ENCODE measurements around the gene ERBIN. TPM values are rescaled to one million over a fixed set of nuclear protein-coding genes. Genes with fewer than 3 reads are reported as not detected.

Gene ERBIN
- 43.3 and 47.2 TPM in 2 replicates for total RNA-seq

GRCh38 chr5:65926276-65926783 is at the start of gene ERBIN:
ERBIN (plus strand) TSS chr5:65926575; CDS start chr5:65992719, 66,144 bp downstream.

Other genes with a start within 250 kb of the ERBIN start
- gene SGTB, start 204.5 kb upstream of the ERBIN start, total RNA-seq: 6.8 and 9.3 TPM in 2 replicates
- gene NLN, start 204.4 kb upstream of the ERBIN start, total RNA-seq: 35.7 and 38.0 TPM in 2 replicates
- 61.0 and 94.4 TPM in 2 replicates for gene SREK1, start 217.7 kb downstream of the ERBIN start, total RNA-seq

All from endothelial cell of coronary artery (primary cell).